Measurements from ENCODE around the gene MRPS26. TPM values are rescaled to one million over a fixed set of nuclear protein-coding genes. Genes with fewer than 3 reads are reported as not detected.

Gene MRPS26
- total and polyA plus RNA-seq, 7 donors: 33.5 to 71.7 (median 61.3) TPM

DNA sequence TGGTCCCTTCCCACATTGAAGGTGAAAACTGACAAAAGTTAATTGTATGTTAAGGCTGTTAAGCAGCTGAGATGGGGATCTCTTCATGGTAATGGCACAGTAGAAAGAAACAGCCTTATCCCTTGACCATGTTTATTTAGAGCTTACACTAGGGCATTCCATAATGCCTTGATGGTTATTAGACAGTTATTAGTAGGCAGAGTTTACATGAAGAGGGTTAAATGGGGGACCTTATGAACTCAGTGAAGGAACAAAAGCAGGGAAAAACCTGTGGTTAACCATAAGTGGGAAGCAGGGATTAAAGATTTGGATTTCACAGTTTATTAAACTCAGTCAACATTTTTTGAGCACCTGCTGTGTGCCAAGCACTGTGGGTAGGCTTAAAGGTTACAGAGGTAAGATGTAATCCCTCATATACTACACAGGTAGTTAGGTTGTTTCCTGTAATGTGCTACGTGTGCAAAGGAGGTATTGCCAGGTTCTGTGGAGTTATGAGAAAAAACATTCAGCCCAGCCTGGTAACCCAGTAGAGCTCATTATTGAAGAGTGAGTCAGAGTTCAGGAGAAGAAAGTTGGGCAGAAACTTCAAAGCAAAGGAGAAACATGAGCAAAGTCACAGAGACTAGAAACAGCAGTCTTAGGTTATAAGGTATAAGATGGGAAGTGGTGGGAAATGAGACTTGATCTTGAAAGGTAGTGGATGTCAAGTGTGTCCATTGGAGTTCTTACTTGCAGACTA, 34.7 kb upstream of the MRPS26 start:
- H3K9me3 ChIP-seq: no peaks in the 10 kb centered on the region
- 35 to 76% methylated on average over 1 of the region's 1 CpG for WGBS, 2 donors
- intact Hi-C loops (cut with DNase I): no loop called here
- H3K27ac ChIP-seq: no peak overlapping the region
- no peaks in the 10 kb centered on the region for H3K27me3 ChIP-seq
- peaks cover 13 to 66% (median 20%) of the 10 kb centered on the region in 4 donors for H3K36me3 ChIP-seq
- H3K4me3 ChIP-seq: no peak overlapping the region
- DNase-seq: no peak
- no peaks in the 10 kb centered on the region for H3K4me1 ChIP-seq
- TF ChIP-seq, protein P1, sequence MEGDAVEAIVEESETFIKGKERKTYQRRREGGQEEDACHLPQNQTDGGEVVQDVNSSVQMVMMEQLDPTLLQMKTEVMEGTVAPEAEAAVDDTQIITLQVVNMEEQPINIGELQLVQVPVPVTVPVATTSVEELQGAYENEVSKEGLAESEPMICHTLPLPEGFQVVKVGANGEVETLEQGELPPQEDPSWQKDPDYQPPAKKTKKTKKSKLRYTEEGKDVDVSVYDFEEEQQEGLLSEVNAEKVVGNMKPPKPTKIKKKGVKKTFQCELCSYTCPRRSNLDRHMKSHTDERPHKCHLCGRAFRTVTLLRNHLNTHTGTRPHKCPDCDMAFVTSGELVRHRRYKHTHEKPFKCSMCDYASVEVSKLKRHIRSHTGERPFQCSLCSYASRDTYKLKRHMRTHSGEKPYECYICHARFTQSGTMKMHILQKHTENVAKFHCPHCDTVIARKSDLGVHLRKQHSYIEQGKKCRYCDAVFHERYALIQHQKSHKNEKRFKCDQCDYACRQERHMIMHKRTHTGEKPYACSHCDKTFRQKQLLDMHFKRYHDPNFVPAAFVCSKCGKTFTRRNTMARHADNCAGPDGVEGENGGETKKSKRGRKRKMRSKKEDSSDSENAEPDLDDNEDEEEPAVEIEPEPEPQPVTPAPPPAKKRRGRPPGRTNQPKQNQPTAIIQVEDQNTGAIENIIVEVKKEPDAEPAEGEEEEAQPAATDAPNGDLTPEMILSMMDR (IDR thresholded peaks at IDR 0.05): no peak
- TF ChIP-seq POLR2A (IDR thresholded peaks at IDR 0.05) (no peak), POLR2AphosphoS5 (IDR thresholded peaks at IDR 0.05) (no peak), EP300 (IDR thresholded peaks at IDR 0.05) (no peak)

DNA sequence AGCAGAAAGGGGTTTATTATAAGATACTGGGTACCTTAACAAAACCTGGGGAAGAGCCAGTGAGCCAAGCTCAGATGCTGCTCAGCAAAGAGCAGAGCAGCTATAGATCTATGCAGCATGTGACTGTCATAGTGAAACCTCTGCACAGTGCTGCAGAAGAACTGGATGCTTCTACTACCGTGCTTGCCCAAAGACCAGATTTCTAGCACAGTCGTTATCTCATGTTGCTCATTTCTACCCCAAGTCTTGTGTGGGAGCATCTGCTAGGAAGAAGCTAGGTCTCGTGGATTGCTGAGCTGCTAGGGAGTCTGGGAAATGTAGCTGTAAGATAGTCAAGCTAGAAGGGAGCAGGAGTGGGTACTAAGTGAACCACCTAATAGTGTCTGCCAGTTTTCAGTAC, 34.1 kb upstream of the MRPS26 start:
- intact Hi-C loops (cut with DNase I): no loop called here
- H3K36me3 ChIP-seq: peaks cover 8 to 66% (median 19%) of the 10 kb centered on the region in 4 donors

DNA sequence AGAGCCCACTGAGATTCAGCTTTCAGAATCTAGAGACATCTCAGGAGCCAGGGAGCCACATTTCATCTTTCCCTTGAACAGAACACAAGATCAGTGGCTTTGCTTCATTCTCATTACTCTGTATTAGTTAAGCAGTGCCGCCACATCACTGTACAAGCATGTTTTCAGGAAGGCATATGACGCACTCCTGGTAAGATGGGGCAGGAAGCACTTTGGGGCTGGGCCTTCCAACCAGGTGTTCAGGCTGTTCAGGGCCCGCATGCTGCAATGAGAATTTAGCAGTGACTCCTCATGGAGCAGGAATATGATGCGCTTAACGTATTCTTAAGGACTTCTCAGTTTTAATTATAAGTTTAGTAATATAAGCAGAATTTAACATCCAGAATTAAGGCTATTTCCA, 32.1 kb upstream of the MRPS26 start:
- Histone ChIP-seq H3K4me3 (no peak overlapping the region), H3K27me3 (no peaks in the 10 kb centered on the region), H3K27ac (no peak overlapping the region), H3K4me1 (no peaks in the 10 kb centered on the region), H3K36me3 (peaks cover 6 to 59% (median 11%) of the 10 kb centered on the region in 4 donors), H3K9me3 (no peaks in the 10 kb centered on the region)
- 98% methylated on average over 5 of the region's 5 CpGs for WGBS, 2 donors
- no peak for DNase-seq
- intact Hi-C loops (cut with DNase I): no loop called here
- TF ChIP-seq POLR2AphosphoS5 (IDR thresholded peaks at IDR 0.05): no peak
- TF ChIP-seq, protein P1 (IDR thresholded peaks at IDR 0.05): no peak
- no peak for TF ChIP-seq EP300 (IDR thresholded peaks at IDR 0.05)
- TF ChIP-seq POLR2A (IDR thresholded peaks at IDR 0.05): no peak

More for the DNA sequence above, 34.1 kb upstream of the MRPS26 start:
- Histone ChIP-seq H3K27ac (no peak overlapping the region), H3K4me3 (no peak overlapping the region), H3K4me1 (no peaks in the 10 kb centered on the region), H3K9me3 (no peaks in the 10 kb centered on the region), H3K27me3 (no peaks in the 10 kb centered on the region)
- no peak for DNase-seq
- no peak for TF ChIP-seq POLR2A (IDR thresholded peaks at IDR 0.05)
- TF ChIP-seq, protein P1 (IDR thresholded peaks at IDR 0.05): no peak
- TF ChIP-seq POLR2AphosphoS5 (IDR thresholded peaks at IDR 0.05): no peak
- TF ChIP-seq EP300 (IDR thresholded peaks at IDR 0.05): no peak
- WGBS, 2 donors: 85 to 96% methylated on average over 3 of the region's 3 CpGs

DNA sequence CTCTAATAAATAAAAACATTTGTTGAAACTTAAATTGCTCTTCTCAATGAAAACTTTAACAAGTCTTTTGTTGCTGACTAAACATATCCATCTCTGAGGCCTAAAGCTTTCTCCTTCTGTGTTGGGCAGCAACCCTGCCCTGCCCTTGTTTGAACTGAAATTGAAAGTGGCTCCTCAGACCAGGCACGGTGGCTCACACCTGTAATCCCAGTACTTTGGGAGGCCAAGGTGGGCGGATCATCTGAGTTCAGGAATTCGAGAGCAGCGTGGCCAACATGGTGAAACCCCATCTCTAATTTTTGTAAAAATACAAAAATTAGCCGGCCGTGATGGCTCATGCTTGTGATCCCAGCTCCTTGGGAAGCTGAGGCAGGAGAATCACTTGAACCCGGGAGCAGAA, 31.7 kb upstream of the MRPS26 start:
- intact Hi-C loops (cut with DNase I): no loop called here

More for the DNA sequence above, 31.7 kb upstream of the MRPS26 start:
- Histone ChIP-seq H3K4me3 (no peak overlapping the region), H3K36me3 (peaks cover 6 to 56% (median 11%) of the 10 kb centered on the region in 4 donors), H3K27ac (no peak overlapping the region), H3K27me3 (no peaks in the 10 kb centered on the region), H3K4me1 (no peaks in the 10 kb centered on the region), H3K9me3 (no peaks in the 10 kb centered on the region)
- WGBS, 2 donors: 96 to 97% methylated on average over 7 of the region's 7 CpGs
- no peak for TF ChIP-seq EP300 (IDR thresholded peaks at IDR 0.05)
- TF ChIP-seq POLR2A (IDR thresholded peaks at IDR 0.05): no peak
- TF ChIP-seq, protein P1 (IDR thresholded peaks at IDR 0.05): no peak
- TF ChIP-seq POLR2AphosphoS5 (IDR thresholded peaks at IDR 0.05): no peak
- DNase-seq: no peak
